D341Med (cell line): Measurements from ENCODE around the gene ZXDC.

Experiments used
- DNase-seq: peaks from one replicate; pipeline ENCODE4 v3.0.0; 2012; ENCODE audit warnings: low spot score

The ZXDC gene

DNA sequence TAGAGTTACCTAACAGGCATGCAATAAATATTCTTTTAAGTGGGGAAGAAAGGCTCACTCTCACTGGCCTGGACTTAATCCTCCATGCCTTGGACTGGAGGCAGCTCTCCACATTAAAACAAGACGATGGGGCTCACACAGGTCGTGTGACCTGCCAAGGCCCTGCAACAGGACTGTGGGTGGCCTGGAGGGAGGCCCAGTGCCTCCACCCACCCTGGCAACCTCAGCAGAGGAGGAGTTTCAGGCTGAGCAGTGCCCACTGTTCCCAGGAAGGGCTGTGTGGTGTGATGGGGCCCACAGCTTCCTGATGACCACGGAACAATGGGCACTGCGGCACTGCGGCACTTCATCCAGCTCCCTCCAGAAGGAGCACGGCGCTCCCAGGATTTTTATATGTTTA is 36.3 kb upstream of the ZXDC start:
- no peak for DNase-seq

DNA sequence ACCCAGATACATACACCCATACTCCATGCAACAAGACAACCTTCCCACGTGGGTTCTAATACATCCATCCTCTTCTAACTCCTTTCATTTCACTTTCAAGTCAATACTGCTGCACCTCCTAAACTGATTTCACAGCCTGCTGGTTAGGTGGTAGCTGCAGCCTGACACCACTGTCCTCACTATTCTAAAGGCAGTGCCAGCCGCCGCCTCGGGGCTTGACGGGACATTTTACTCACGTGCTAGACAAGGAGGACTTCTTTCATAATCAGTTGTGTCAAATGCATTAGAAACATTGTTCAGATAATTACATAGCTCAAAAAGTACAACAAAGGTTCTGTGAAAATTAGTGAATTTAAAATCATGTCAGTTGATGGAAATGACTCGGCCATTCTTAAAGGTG is 35.6 kb upstream of the ZXDC start:
- no peak for DNase-seq

DNA sequence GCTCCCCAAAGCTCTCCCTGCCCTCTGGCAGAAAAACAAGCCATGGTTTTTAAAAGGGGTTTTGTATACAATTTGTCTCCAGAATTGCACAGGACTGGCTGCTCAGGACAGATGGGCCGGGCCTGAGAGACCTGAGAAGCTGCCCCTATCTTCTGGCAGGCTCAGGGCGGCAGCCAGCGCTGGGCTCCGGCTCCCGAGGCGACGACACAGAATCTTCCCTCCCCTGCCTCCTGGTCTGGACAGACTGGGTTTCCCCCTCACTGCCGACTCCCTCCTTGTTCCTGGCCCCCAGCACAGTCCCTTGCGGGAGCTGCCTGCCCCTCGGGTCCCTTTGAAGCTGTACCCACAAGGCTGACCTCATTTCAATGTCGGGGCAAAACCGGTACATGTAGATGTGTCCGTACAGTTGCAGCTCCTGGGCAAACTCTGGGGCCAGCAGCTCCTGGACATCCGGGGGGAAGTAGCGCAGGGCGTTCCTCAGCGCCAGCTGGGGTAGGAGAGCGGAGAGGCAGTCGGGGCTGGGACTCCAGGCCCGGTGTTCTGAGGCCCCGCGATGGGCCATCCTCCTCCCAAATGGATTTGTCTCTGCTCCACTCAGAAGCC is 34.7 kb upstream of the ZXDC start:
- DNase-seq = no peak

DNA sequence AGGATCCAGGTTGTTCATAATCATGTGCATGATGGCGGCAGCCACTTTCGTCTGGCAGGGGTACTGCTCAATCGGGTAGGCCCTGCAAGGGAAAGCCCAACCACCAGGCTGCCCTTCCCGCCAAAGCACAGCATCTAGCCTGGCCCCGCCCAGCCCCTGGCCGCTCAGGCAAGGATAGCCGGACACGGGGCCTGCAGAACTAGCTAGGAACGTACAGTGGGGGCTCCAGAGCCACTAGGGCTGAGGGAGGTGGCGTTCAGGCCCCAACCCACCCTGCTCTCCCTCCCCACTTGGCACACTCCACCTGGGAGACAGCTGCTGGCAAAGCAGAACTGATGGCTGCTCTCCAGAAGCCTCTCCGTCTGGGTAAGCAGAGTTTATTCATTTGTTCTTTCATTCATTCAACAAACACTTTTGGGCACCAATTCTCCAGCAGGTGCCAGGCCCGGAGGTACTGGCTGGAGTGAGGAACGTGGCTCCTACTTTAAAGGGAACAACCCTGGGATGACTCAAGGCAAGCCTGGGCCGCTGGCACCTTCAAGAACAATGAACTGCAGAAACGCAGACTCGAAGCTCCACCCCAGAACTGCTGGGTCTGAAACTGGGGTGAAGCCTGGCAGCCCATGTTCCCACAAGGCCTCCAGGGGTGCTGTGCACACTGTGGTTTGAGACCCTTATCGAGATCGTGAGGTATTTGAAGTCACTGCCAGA is 34.1 kb upstream of the ZXDC start:
- no peak for DNase-seq

DNA sequence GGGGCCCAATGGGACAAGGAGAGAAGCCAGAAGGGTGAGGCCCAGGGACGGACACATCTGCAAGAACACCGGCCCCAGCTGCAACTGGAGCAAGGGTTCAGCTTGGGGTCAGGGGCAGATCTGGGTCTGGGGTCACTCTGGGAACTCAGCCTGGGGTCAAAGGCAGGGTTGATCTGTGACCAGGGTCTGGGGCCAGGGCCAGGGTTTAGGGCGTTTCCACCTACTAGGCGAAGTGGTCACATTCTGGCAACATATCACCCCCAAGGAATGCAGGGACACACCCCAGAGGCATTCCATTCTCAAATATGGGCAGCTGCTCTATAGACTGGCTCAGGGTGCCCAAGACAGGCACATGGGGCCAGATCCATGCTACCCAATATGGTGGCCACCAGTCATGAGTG is 32.9 kb upstream of the ZXDC start:
- DNase-seq = no peak

DNA sequence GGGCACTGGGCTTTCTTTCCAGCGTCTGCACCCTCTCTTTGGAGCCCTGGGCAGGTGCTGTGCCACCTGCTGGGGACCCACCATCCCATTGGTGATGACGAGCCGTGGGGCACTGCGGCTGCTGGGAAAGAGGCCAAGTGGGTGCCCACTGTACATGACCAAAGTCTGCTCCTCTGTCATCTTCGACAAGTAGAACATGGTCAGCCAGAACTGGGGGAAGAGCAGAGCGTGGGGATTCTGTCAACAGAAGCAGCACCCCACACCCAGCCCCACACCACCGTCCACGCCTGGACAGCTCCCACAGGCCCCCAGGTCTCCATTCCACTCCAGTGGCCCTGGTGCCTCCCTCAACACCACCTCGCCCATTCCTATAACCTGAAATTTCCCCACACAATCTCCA is 32.2 kb upstream of the ZXDC start:
- no peak for DNase-seq

DNA sequence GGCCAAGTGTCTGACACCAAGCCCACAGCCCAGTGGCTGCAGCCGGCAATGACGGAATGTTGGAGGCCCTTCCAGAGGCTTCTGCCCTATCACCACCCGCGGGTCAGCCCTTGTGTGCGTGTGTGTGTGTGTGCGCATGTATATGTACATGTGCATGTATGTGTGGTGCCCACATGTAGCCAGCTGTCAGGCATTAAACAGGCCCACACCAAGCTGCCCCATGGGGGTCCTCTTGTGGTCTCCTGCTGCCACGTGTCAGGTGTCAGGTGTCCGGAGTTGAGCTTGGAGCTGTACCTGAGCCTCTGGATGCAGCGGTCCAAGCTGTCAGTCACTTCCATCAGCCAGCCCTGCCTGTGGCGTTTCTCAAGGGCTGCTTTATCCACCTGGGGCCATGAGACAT is 28.0 kb upstream of the ZXDC start:
- no peak for DNase-seq

DNA sequence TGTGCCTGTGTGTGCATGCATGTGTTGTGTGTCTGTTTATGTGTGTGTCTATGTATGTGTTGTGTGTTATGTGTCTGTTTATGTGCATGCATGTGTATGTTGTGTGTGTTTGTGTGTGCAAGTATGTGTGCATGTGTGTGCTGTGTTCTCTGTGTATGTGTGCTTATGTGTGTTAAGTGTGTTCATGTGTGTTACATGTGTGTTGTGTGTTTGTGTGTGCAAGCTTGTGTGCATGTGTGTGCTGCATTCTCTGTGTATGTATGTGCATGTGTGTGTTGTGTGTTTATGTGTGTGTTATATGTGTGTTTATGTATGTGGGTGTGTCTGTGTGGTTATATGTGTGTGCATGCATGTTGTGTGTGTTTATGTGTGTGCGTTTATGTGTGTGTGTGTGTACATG is 27.0 kb upstream of the ZXDC start:
- DNase-seq = no peak

DNA sequence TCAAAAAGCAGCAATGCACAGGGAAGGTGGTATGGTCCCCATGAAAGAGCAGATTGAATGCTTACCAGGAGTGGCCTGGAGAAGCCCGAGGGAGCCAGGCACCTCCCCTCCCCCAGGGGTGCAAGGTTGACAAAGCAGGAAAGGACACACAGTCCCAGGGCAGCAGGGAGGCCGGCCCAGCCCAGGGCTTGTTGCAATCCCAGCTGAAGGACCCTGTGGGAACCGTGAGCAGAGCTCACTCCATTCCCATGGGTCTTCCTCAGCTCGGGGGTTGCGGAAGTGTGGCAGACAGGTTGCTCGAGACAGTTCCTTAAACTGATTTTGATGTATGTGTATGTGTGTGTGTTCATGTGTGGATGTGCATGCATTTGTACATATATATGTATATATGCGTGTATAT is 26.0 kb upstream of the ZXDC start:
- DNase-seq = no peak

DNA sequence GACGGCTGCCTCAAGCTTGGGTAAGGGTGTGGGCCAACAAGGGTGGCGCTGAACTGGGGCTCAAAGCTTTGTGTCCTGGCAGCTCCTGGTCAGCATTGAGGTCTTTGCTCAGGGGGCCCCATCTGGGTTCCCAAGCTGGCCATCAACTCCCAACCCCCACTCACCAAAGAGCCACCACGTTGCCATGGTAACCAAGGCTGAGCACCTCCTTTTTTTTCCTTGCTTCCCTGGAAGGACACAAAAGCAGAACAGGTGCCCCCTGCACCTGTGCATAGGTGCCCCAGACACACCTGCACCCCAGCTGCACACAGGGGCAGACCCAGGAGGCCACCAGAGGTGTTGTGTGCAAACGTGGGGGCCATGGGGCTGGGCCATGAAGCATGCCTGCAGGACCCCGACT is 25.4 kb upstream of the ZXDC start:
- DNase-seq = no peak

DNA sequence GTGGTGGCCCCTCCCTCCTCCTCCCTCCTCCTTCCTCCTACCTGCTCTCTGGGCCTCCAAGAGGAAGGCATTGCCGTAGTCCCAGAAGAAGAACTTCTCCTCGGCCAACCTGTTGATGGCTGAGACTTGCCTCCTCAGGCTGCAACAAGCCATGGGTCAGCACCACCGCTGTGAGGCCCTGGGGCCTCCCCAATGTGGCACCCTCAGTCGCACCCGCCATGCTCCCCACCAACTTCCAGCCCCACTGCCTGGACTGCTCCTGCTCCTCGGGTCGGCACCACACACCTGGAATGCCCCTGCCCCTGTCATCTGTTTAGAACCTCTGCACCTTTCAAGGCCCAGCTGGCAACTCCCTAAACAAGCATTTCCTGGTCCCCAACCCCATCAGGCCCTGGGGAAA is 24.3 kb upstream of the ZXDC start:
- no peak for DNase-seq

DNA sequence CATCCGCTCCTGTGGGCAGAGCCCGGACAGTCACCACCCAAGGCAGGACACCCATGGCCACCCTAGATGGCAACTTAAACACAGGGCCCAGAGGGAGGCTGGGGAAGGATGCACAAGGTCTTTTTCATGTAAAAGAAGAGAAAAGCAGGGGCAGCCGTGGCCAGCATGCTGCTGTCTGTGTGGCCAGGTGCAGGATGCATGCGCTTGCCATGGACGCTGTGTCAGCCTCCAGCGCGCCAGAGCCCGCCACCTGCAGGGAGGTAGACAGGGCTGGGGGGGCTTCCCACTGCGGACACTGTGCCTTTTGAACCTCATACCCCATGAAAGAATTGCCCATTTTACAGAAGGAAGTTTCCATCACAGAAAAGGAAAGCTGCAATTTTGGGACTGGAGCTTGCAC is 23.7 kb upstream of the ZXDC start:
- no peak for DNase-seq

DNA sequence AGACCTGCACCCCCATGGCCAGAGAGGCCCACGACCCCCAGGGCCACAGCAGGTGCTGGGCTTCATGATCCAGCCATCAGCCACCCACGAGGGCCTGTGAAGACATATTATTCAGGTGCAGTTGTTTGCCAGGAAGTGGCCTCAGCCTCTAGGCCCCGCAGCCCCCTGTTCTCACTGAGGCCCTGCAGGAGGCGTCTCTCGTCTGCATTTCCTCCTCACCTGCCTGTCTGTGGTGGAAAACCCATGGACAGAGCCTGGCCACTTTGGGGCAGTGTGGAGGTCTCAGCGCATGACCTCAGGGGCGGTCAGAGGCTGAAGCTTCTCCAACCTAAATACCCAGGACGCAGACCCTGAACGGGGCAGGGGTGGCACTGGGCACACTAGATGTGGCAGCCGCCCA is 23.2 kb upstream of the ZXDC start:
- DNase-seq = no peak

DNA sequence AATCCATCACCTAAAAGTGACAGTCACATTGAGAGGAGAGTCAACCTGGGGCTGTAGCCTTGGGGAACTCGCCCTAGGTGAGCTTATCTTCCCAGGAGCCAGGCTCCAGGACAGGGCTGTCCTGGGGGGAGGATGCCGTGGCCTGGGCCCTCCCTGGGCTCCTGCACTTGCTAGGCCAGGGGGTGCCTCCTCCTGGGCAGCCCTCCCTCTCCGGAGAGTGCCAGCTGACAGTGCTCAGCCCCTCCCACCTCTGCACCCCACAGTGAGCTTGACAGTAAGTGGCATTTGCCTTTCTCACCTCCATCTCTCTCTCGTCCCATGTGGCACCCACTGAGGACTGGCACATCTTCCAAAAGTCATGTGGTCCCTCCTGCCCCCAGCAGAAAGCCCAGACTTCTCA is 22.8 kb upstream of the ZXDC start:
- DNase-seq = no peak

DNA sequence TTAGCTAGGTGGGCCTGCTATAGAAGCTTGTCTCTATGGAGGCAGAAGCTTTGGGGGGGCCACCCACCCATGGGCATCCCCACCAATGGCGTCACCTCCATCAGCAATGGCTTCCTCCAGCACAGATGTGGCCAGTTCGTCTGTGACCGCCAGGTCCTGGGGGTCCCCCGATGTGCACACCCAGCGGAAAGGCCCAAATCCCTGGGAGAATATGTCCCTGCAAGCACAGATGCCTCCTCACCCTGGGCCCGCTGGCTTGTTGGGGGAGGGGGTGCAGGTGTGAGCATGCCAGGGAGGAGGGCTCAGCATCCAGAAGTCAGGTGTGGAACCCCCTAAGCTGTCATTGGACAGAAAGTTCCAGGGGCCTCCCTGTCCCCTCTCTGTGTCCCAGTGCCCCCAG is 22.3 kb upstream of the ZXDC start:
- DNase-seq = no peak

DNA sequence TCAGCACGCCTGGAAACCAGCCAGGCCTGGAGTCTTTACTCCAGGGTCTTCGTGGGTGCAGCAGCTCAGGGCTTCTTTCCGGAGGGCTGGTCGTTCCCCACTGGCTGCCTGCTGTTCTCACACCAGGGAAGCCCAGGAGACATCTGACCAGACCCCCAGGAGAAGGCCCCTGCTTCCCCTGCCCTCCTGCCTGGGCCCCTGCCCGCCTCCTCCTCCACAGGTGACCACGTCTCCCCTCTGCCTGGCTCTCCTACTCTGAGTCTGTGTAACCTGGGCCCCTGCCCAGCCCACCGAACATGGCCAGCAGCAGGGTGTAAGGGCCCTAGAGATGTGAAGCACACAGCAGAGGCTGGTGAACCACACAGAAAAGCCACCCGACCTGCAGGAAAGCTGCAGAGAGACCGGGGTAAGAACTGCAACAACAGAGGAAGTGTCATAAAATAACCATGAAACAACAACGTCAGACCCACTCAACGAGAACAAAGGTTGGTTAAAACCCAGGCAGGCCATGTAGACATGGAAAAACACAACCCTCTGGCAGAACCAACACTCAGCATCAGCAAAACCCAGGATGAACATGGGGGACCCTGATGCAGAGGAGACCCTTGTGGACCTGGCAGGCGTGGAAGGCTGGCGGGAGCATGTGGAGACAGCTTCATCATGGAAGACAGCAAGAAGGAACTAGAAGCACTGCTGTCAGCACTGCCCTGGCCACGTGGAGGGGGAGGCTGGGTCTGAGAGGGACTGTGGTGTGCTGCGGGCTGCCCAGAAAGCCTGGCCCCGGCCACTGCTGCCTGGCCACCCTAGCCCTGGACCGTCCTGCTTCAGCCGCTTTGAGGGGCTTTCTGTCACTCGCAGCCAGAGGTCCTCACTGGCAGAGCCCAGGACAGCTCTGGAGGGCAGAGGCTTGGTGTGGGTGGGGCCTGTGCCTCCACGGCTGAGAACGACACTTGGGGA is 21.5 kb upstream of the ZXDC start:
- no peak for DNase-seq

DNA sequence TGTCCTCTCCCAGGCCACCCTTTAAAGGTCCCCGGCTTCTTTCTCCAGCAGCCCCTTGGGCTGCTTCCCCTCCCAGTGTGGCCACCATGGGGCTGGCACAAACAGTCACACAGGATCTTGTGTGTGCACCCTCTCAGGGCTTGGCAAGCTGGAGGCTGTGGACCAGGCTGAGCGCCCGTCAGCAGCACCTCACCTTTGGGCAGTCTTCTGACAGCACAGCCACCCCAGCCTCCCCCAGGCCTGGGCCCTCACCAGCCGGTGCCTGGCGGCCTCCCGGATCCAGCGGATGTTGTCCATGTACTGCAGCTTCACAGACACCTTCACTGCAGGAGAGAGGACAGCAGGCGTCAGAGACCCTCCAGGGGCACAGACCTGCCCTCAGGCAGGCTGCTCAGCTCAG is 20.1 kb upstream of the ZXDC start:
- DNase-seq = no peak

DNA sequence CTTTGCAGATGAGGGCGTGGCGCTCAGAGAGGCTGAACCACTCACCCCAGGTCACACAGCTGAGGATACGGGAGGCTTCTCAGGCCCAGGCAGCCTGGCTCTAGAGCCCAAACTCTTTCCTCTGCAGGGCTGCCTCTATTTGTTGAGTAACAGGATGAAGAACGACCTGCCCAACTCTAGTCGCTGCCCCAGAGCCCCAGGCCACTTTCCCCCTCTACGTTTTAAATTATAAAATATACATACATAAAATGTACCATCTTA is 19.2 kb upstream of the ZXDC start:
- no peak for DNase-seq

DNA sequence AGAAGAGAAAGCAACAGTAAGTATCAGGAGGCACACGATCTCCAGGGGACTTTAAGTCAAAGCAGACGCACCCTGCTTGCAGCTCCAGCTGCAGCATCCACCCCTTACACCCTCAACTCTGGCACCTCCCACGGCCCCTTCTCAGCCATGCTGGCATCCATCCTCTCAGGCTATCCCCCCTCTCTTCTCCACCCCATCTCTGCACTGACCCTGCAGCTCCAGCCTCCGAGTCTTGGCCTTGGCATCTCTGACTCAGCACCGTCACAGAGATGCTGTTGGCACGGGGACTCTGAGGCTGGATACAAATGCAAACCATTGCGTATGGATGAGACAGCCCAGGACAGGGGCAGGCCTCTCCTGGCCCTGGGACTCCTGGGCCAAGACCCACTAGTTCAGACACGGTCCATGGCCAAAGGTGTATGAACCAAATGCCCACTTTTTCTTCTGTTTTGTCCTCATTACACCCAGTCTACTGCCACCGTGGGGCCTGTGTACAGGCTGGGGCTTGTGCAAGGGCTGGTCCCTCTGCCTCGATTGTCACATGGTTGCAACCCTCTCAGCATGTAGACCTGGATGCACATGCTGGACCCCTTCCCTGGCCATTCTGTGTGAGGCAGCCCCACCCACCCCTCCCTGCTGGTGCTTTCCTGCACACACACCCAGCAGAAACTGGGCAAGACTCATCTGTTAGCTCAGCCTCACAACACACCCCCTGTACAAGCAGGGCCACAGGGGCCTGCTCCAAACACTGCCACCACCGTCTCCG is 18.7 kb upstream of the ZXDC start:
- DNase-seq = no peak

DNA sequence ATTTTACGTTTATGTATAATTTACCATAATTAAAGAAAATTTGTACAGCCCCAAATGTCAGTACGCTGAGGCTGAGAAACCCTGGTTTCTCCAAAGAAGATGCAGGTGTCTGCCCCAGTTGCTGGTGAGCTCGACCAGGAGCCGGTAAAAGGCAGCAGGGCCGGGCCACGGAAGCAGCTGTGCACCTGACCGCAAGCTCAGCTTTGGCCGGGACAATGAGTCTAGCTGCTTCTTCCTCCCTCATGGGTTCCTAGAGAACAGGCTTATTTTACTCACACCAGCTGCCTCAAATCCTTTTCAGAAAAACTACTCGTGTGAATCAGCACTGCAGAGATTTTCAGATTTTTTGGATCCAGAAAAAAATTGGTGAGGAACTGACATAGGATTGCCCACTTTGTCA is 18.0 kb upstream of the ZXDC start:
- no peak for DNase-seq

DNA sequence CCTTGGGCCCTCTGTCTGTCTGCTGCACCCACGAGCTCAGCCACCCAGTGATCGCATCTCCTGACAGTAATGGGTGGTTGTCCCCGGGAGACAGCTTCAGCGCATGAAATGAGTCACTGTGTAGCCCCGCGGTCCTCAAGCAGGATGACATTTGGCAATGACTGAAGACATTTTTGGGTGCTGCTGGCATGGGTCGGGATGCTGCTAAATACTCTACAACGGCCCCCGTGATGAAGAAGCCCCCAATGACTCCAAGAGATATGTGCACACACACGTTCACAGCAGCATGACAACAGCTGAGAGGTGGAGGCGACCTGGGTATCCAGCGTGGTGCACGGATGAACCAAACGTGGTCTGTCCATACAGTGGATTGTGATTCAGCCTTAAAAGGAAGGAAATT is 17.4 kb upstream of the ZXDC start:
- no peak for DNase-seq

DNA sequence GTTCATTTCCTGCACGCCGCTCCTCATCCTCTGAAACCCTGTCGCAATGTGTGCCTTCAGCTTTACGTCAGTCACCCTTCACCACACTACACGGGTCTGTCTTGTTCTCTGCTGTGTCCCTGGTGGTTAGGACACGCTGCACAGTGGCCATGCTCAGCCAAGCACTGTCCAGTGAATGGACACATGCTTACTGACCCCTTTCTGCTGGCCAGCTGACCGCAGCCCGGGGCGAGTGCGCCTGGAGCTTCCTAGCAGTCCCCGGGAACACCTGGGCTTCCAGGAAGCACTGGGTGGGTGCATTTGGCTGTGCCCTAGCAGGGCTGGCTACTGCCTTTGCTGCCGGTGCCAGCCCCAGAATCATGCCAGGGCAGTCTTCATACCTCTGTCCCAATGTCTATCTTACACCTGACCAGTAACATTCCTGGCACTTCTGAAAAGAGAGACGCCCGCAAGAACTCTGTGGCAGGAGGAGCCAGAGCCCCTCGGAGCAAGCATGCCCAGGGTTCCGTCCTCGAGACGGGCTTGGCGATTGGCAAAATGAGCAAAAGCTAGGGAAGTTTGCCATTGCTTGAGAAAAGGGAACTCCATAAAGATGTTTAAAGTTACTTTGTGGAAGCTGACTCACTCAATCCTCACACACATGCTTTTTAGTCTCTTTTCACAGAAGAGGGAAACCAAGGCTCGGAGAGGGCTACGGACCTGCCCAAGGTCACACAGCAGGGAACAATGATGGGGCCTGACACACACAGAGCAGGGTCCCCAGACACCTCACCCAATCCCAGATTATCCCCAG is 15.7 kb upstream of the ZXDC start:
- DNase-seq = no peak
